Vagina (tissue), 2 donors: ENCODE results near the gene PRTN3. TPM values are rescaled to one million over a fixed set of nuclear protein-coding genes. Genes with fewer than 3 reads are reported as not detected.

Experiments
- DNase-seq, 2 donors: peaks; one replicate each; pipeline ENCODE4 v3.0.0-alpha.2; 2017; ENCODE audit errors: extremely low spot score in 2 of 2
- H3K27ac ChIP-seq: fragments of 200-600 bp; sonication (generic); one replicate; pipeline ENCODE4 v1.5.1; 2019
- H3K27me3 ChIP-seq: fragments of 200-600 bp; sonication (generic); one replicate; pipeline ENCODE4 v1.5.1; 2019
- H3K36me3 ChIP-seq, 2 donors: fragments of 200-600 bp; sonication (generic); one replicate each; pipeline ENCODE4 v1.5.1; 2017 to 2019
- H3K4me1 ChIP-seq: fragments of 200-600 bp; sonication (generic); one replicate; pipeline ENCODE4 v1.5.1; 2019
- H3K4me3 ChIP-seq, 2 donors: fragments of 200-600 bp; sonication (generic); 1 replicate in 1 of 2; 2 replicates in 1 of 2; pipeline ENCODE4 v1.5.1; 2016 to 2019
- H3K9me3 ChIP-seq: fragments of 200-600 bp; sonication (generic); one replicate; pipeline ENCODE4 v1.5.1; 2019
- POLR2A ChIP-seq, 2 donors: fragments of 450-650 bp; IDR thresholded peaks; one replicate each; pipeline ENCODE4 v1.6.1; 2017; ENCODE audit warnings: antibody characterized with exemption in 2 of 2, mild to moderate bottlenecking in 2 of 2, moderate library complexity in 2 of 2
- POLR2AphosphoS5 ChIP-seq, 2 donors: sonication (generic); formaldehyde crosslinking; IDR thresholded peaks; one replicate each; pipeline ENCODE4 v1.9.0; 2017; ENCODE audit warnings: antibody characterized with exemption in 2 of 2, mild to moderate bottlenecking in 2 of 2, low read depth in 1 of 2; ENCODE audit not compliant: insufficient read depth in 1 of 2
- intact Hi-C: fragments of 100-400 bp; cut with DNase I; formaldehyde crosslinking; loops from one replicate; pipeline ENCODE4 v1.15.1; 2023
- total RNA-seq: library from RNA; depleted of rRNA; stranded (reverse); fragments of >200 nt; gene quantifications from one replicate; pipeline ENCODE4 v1.2.3, GENCODE V29; 2016
- TF ChIP-seq, protein P1 (sequence below), 3 experiments: fragments of 450-650 bp in 2 of 3; fragments of 200-600 bp in 1 of 3; sonication (generic) in 1 of 3; IDR thresholded peaks; one replicate each; pipeline ENCODE4 v1.5.1; 2017 to 2019; ENCODE audit warnings: antibody characterized with exemption in 3 of 3, mild to moderate bottlenecking in 2 of 3, moderate library complexity in 2 of 3

Gene PRTN3
- total RNA-seq, 1 donor from 2014 or later = not detected

GRCh38 chr19:803686-804418 is 36.9 kb upstream of the PRTN3 start:
- Histone ChIP-seq H3K27ac (no peak overlapping the region), H3K27me3 (no peaks in the 10 kb centered on the region), H3K36me3 (peaks cover 0 to 57% of the 10 kb centered on the region in 2 donors), H3K4me1 (peaks cover 52% of the 10 kb centered on the region), H3K9me3 (no peaks in the 10 kb centered on the region), H3K4me3 (no peak overlapping the region)
- intact Hi-C loops = loop anchor here (5.0 kb wide), 1 partner anchor 43 kb away; no protein-coding TSS in a partner anchor
- DNase-seq = no peak
- TF ChIP-seq, protein P1, sequence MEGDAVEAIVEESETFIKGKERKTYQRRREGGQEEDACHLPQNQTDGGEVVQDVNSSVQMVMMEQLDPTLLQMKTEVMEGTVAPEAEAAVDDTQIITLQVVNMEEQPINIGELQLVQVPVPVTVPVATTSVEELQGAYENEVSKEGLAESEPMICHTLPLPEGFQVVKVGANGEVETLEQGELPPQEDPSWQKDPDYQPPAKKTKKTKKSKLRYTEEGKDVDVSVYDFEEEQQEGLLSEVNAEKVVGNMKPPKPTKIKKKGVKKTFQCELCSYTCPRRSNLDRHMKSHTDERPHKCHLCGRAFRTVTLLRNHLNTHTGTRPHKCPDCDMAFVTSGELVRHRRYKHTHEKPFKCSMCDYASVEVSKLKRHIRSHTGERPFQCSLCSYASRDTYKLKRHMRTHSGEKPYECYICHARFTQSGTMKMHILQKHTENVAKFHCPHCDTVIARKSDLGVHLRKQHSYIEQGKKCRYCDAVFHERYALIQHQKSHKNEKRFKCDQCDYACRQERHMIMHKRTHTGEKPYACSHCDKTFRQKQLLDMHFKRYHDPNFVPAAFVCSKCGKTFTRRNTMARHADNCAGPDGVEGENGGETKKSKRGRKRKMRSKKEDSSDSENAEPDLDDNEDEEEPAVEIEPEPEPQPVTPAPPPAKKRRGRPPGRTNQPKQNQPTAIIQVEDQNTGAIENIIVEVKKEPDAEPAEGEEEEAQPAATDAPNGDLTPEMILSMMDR (IDR thresholded peaks at IDR 0.05) = no peak

DNA sequence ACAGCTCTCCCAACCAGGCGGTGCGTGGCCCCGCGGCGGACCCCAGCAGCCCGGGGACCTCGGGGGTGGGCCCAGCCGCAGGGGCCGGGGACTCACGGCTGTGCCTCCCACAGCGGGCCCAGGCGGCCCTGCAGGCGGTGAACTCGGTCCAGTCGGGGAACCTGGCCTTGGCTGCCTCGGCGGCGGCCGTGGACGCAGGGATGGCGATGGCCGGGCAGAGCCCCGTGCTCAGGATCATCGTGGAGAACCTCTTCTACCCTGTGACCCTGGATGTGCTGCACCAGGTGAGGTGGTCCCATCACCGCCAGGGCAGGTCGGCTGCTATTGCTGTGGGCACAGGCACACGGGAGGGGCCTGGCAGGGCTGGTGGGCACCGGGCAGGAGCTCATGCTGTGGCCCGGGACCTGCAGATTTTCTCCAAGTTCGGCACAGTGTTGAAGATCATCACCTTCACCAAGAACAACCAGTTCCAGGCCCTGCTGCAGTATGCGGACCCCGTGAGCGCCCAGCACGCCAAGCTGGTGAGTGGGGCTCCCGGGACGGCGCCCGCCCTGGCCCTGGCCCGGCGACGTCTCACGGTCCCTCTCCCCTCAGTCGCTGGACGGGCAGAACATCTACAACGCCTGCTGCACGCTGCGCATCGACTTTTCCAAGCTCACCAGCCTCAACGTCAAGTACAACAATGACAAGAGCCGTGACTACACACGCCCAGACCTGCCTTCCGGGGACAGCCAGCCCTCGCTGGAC is 36.2 kb upstream of the PRTN3 start:
- no peaks in the 10 kb centered on the region for H3K27me3 ChIP-seq
- no peak for TF ChIP-seq POLR2AphosphoS5 (IDR thresholded peaks at IDR 0.05; ENCODE audit: insufficient read depth in 1 of 2, low read depth in 1 of 2)
- TF ChIP-seq POLR2A (IDR thresholded peaks at IDR 0.05) = no peak
- TF ChIP-seq, protein P1 (IDR thresholded peaks at IDR 0.05) = no peak
- no peak for DNase-seq
- H3K9me3 ChIP-seq = no peaks in the 10 kb centered on the region
- intact Hi-C loops = loop anchor here (5.0 kb wide), 1 partner anchor 43 kb away; no protein-coding TSS in a partner anchor
- peaks cover 0 to 65% of the 10 kb centered on the region in 2 donors for H3K36me3 ChIP-seq
- no peak overlapping the region for H3K4me3 ChIP-seq
- no peak overlapping the region for H3K27ac ChIP-seq
- peaks cover 45% of the 10 kb centered on the region for H3K4me1 ChIP-seq

DNA sequence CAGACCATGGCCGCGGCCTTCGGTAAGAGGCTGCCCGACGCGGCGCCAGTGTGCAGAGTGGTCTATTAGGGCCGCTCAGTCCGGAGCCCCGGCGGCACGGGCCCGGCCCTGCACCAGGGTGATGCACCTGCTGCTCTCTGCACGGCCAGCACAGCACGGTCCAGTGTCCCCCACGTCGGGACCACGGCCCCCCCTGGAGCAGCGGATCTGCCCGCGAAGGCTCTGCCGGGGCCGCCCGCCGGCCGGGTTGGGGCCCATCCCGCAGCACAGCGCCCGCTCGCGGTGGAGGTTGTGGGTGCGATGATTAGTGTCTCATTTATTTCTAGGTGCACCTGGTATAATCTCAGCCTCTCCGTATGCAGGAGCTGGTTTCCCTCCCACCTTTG is 35.6 kb upstream of the PRTN3 start:
- Histone ChIP-seq H3K27me3 (no peaks in the 10 kb centered on the region), H3K36me3 (peaks cover 0 to 70% of the 10 kb centered on the region in 2 donors), H3K4me3 (no peak overlapping the region), H3K27ac (no peak overlapping the region), H3K4me1 (peaks cover 39% of the 10 kb centered on the region), H3K9me3 (no peaks in the 10 kb centered on the region)
- intact Hi-C loops = no loop called here
- DNase-seq = no peak
- TF ChIP-seq POLR2A (IDR thresholded peaks at IDR 0.05) (no peak), POLR2AphosphoS5 (IDR thresholded peaks at IDR 0.05; ENCODE audit: insufficient read depth in 1 of 2, low read depth in 1 of 2) (no peak)
- TF ChIP-seq, protein P1 (IDR thresholded peaks at IDR 0.05) = no peak

DNA sequence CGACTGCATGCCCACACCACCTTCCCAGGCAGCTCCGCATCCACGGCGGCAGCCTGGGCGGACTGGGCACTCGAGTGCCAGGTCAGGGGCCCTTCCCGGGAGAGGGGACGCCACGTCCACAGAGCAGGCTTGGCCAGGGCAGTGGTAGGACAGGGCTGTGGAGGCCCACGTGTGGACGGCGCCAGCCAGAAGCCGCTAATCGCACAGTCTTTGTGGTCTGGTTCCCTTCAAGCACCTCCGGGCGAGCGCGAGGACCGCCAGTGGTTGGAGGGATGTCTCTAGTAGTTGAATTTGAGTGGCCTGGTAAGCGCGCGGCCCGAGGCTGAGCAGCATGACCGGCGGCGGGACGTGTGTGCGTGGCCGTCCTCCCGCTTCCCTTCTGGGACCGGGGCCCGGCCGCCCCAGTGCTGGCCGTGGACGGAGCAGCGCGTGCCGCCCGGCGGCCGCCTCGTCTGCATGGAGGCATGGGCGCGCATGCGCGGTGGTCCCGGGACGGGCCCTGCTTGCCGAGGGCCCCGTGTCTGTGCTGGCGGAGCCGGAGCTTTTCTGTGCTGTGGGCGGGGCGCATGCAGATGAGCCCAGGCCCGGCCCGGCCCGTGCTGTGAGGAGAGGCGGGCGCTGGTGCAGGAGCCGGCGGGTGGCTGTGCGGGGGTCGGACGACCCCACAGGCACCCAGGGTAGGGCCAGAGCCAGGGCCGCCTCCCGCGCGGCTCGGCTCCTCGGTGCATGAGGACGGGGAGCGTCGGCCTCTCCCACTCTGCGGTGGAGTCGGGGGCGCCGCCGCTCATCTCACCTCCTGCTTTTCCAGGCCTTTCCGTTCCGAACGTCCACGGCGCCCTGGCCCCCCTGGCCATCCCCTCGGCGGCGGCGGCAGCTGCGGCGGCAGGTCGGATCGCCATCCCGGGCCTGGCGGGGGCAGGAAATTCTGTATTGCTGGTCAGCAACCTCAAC is 34.9 kb upstream of the PRTN3 start:
- Histone ChIP-seq H3K4me3 (no peak overlapping the region), H3K27ac (no peak overlapping the region), H3K9me3 (no peaks in the 10 kb centered on the region), H3K4me1 (peaks cover 32% of the 10 kb centered on the region), H3K36me3 (peaks cover 0 to 77% of the 10 kb centered on the region in 2 donors), H3K27me3 (no peaks in the 10 kb centered on the region)
- intact Hi-C loops = no loop called here
- TF ChIP-seq, protein P1 (IDR thresholded peaks at IDR 0.05) = no peak
- TF ChIP-seq POLR2A (IDR thresholded peaks at IDR 0.05) (no peak), POLR2AphosphoS5 (IDR thresholded peaks at IDR 0.05; ENCODE audit: insufficient read depth in 1 of 2, low read depth in 1 of 2) (no peak)
- no peak for DNase-seq
